ENCODE data around the gene MAPK14.

The MAPK14 gene

GRCh38 chr6:36133912-36134311, 106.3 kb downstream of the MAPK14 start:
- no peak for DNase-seq (ENCODE audit: low read depth in 1 of 2, low spot score in 1 of 2)

DNA sequence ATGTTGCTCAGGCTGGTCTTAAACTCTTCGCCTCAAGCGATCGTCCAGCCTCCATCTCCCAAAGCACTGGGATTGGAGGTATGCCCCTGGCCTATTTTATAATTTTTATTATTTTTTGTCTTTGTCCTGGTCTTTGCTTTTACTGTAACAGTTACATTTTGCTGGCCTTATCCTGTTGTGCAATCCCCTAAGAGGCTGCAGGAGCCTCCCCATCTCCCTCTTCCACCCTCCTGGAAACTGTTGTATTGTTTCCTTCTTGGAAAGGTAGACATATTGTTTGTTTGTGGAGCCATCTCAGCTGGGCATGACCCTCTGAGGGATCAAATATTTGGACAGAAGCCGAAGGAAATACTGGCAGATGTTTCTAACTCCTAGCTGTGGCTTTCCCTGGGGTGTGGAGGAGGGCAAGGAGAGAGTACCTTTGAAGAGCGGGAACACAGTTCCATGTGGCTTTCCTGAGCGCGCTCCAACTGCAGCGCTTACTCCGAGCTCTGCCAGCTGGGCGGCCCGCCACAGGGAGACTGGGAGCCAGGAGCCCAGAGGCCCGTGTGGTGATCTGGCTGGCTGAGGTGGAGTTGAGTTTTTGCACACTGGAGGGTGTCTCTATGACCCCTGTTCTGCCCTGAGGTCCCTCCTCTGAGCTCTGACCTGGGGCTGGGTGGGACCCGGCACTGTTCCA, 107.6 kb downstream of the MAPK14 start:
- no peak for DNase-seq (ENCODE audit: low read depth in 1 of 2, low spot score in 1 of 2)

GRCh38 chr6:36136034-36136433, 108.4 kb downstream of the MAPK14 start:
- DNase-seq (ENCODE audit: low read depth in 1 of 2, low spot score in 1 of 2), result no peak

DNA sequence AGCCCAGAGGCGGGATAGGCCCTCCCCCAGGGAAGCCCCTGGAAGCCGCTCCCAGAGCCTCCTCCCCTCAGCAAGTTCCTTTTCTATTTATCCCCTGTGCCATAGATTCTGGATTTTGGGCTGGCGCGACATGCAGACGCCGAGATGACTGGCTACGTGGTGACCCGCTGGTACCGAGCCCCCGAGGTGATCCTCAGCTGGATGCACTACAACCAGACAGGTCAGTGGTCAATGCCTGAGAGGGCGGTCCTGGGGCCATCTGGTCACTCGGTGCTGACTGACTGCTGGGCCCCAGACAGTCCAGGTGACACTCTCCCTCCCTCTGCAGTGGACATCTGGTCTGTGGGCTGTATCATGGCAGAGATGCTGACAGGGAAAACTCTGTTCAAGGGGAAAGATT, 108.9 kb downstream of the MAPK14 start:
- DNase-seq (ENCODE audit: low read depth in 1 of 2, low spot score in 1 of 2), result no peak

DNA sequence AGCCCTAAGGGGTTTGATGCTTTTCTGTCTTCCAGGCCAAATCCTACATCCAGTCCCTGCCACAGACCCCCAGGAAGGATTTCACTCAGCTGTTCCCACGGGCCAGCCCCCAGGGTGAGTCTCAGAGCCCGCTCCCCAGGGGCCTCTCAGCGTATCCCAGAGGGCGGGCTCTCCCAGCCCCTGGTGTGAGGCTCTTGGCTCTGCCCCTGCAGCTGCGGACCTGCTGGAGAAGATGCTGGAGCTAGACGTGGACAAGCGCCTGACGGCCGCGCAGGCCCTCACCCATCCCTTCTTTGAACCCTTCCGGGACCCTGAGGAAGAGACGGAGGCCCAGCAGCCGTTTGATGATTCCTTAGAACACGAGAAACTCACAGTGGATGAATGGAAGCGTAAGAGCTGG, 111.1 kb downstream of the MAPK14 start:
- DNase-seq (ENCODE audit: low read depth in 1 of 2, low spot score in 1 of 2), result no peak

- DNase-seq (ENCODE audit: low read depth in 1 of 2, low spot score in 1 of 2), result no peak
Observed at GRCh38 chr6:36139431-36139830, 111.8 kb downstream of the MAPK14 start.

GRCh38 chr6:36139991-36140710, 112.5 kb downstream of the MAPK14 start:
- DNase-seq (ENCODE audit: low read depth in 1 of 2, low spot score in 1 of 2), result no peak

GRCh38 chr6:36141091-36141490, 113.5 kb downstream of the MAPK14 start:
- no peak for DNase-seq (ENCODE audit: low read depth in 1 of 2, low spot score in 1 of 2)

DNA sequence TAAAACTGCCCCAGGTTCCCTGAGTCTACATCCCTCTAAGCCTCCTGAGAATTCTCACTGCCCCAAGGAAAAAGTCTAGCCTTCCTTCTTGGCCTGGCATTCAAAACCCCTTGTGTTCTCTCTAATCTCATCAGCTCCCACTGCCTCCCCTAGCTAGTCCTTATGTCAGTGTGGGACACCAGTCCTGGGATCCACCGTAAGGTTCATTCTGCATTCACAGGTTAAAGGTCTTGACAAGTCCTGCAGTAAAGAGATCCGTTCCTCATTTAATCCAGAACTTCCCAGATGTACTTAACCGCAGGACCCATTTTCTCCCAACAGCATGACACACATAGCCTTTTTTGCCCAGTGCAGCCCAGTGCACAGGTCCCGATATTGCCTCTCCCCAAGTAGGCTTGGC, 114.4 kb downstream of the MAPK14 start:
- no peak for DNase-seq (ENCODE audit: low read depth in 1 of 2, low spot score in 1 of 2)

- no peak for DNase-seq (ENCODE audit: low read depth in 1 of 2, low spot score in 1 of 2)
Observed at GRCh38 chr6:36142971-36143838, 115.6 kb downstream of the MAPK14 start.

DNA sequence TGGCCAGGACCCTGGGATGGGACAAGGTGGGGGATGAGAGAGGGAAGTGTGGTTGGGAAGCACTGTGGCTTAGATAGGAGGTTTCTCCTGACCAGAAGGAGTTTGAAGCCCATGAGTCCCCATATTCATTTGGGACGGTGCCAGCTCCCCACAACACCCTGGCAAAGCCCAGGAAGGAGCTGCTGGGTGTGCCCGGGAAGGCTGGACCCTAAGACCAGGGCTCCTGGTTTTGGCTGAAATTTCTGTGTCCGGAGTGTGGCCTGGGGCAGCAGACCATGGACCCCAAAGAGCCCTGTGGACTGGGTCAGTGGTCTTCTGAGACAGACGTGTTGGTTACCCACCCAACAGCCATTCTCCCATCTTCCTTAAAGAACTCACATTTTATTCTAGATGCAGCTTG, 117.9 kb downstream of the MAPK14 start:
- no peak for DNase-seq (ENCODE audit: low read depth in 1 of 2, low spot score in 1 of 2)

GRCh38 chr6:36147294-36147693, 119.7 kb downstream of the MAPK14 start:
- no peak for DNase-seq (ENCODE audit: low read depth in 1 of 2, low spot score in 1 of 2)

GRCh38 chr6:36149476-36149875, 121.9 kb downstream of the MAPK14 start:
- DNase-seq (ENCODE audit: low read depth in 1 of 2, low spot score in 1 of 2), result no peak

DNA sequence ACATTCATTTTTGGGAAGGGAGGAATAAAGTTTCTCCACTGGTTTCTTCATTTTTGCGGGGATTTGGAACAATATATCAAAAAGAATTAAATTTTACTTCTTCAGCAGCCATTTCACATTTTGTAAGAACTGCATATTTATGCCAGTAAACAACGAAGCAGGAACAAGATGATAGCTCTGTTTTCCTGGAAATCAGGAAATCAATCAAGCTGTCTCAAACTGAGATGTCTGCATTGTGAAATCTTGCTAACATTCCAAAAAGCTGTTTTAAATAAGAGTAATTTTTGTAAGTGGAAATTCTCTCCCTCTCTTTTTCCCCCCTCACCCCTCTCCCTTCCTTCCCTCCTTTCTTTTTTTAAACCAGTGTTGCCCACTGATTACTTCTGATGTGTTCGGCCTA, 122.7 kb downstream of the MAPK14 start:
- DNase-seq (ENCODE audit: low read depth in 1 of 2, low spot score in 1 of 2), result no peak

DNA sequence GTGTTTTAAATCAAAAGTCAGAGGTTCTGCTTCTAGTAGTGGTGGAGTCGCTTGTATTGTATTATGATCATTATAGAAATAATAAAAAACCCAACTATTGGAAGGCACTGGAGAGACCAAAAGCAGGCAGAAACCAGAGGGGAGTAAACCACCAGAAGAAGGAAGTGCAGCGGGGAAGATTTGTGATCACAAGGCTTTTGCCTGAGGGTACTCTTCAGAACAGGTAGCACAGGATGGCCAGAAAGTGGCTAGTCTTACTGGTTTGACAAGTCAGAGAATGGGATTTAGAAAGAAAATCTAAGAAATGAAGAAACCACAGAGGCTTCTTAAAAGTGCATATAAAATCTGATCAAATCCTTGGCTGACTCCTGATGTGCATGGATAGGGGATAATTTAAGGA, 126.7 kb downstream of the MAPK14 start:
- no peak for DNase-seq (ENCODE audit: low read depth in 1 of 2, low spot score in 1 of 2)

- no peak for DNase-seq (ENCODE audit: low read depth in 1 of 2, low spot score in 1 of 2)
Observed at GRCh38 chr6:36155662-36156061, 128.1 kb downstream of the MAPK14 start.

GRCh38 chr6:36160147-36160760, 132.6 kb downstream of the MAPK14 start:
- DNase-seq (ENCODE audit: low read depth in 1 of 2, low spot score in 1 of 2), result no peak
